Cardiac muscle cell (in vitro differentiated cells and primary cell): ENCODE measurements around the gene SERPINI1. TPM values are rescaled to one million over a fixed set of nuclear protein-coding genes. Genes with fewer than 3 reads are reported as not detected.

Source experiments
- DNase-seq, 2 donors: peaks; one replicate each; pipeline versions ENCODE4 v3.0.0 to v3.0.0-alpha.2; 2010 to 2017; ENCODE audit warnings: low read depth in 1 of 2, low spot score in 1 of 2
- H3K27ac ChIP-seq: fragments of 200-600 bp; sonication (generic); 2 replicates; pipeline ENCODE4 v1.5.1; 2016
- H3K27me3 ChIP-seq: fragments of 200-600 bp; sonication (generic); 2 replicates; pipeline ENCODE4 v1.6.0; 2016; ENCODE audit warnings: control low read depth
- H3K36me3 ChIP-seq: fragments of 200-600 bp; sonication (generic); 2 replicates; pipeline ENCODE4 v1.5.1; 2016; ENCODE audit warnings: control low read depth
- H3K4me1 ChIP-seq: fragments of 200-600 bp; sonication (generic); 2 replicates; pipeline ENCODE4 v1.8.1; 2017; ENCODE audit warnings: low read depth, mild to moderate bottlenecking, mixed run types
- H3K4me3 ChIP-seq: fragments of 200-600 bp; sonication (generic); 2 replicates; pipeline ENCODE4 v1.5.1; 2016; ENCODE audit warnings: mild to moderate bottlenecking
- H3K9me3 ChIP-seq: fragments of 200-600 bp; sonication (generic); 2 replicates; pipeline ENCODE4 v1.5.1; 2017; ENCODE audit warnings: low read depth, mild to moderate bottlenecking, control low read depth
- polyA plus RNA-seq: library from polyadenylated mRNA; unstranded; fragments of >200 nt; fragmentation: Nextera tagmentation; extraction: Ambion mirVana; gene quantifications from 2 replicates; pipeline ENCODE4 v1.2.1, GENCODE V29; 2016
- total RNA-seq: library from RNA; depleted of rRNA; stranded (reverse); fragments of >200 nt; gene quantifications from 2 replicates; pipeline ENCODE4 v1.2.3, GENCODE V29; 2016
- TF ChIP-seq, protein P1 (sequence below): IDR thresholded peaks from 2 replicates; pipeline ENCODE4 v1.5.1; 2012; ENCODE audit warnings: low read depth, mild to moderate bottlenecking, low read length

SERPINI1 gene
- total and polyA plus RNA-seq, 2 experiments from 2014 or later = 23.9 to 117 TPM

DNA sequence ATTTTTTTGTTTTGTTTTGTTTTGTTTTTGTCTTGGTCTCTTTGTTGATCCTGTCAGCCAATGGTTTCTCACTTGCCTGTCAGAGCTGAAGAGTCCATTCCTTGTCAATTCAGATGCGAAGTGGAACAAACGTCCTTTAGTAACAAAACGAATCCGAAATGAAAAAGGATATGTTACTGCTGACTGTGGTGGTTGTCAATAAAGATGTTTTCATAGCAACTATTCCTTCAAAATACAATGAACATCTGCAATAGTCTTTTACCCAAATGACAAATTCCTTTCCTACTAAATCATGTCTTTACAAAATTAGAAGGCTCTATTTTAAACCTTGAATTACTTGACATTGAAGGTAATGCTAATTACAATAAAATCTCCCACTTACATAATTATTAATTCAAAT lies 134.7 kb downstream of the SERPINI1 start:
- Histone ChIP-seq H3K4me3 (no peak overlapping the region), H3K9me3 (no peaks in the 10 kb centered on the region), H3K36me3 (no peaks in the 10 kb centered on the region), H3K27me3 (no peaks in the 10 kb centered on the region), H3K27ac (no peak overlapping the region), H3K4me1 (no peaks in the 10 kb centered on the region)
- TF ChIP-seq, protein P1, sequence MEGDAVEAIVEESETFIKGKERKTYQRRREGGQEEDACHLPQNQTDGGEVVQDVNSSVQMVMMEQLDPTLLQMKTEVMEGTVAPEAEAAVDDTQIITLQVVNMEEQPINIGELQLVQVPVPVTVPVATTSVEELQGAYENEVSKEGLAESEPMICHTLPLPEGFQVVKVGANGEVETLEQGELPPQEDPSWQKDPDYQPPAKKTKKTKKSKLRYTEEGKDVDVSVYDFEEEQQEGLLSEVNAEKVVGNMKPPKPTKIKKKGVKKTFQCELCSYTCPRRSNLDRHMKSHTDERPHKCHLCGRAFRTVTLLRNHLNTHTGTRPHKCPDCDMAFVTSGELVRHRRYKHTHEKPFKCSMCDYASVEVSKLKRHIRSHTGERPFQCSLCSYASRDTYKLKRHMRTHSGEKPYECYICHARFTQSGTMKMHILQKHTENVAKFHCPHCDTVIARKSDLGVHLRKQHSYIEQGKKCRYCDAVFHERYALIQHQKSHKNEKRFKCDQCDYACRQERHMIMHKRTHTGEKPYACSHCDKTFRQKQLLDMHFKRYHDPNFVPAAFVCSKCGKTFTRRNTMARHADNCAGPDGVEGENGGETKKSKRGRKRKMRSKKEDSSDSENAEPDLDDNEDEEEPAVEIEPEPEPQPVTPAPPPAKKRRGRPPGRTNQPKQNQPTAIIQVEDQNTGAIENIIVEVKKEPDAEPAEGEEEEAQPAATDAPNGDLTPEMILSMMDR = no peak
- no peak for DNase-seq

DNA sequence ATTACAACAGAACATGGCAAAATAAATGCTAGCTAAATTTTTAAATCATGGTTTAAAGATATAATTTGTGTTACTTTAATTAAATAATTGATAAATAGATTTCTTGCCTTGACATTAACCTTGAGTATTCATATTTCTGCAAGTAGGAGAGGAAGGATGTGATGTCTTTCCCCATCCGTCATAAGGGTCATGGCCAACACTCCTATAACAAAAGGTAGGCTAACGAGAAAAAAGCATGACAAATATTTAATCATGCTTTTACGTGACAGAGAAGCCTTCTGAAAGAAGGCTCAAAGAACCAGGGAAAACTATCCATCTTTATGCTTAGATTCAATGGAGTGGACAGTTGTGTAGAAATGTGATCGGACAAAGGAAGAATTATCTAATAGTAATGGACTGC lies 135.2 kb downstream of the SERPINI1 start:
- TF ChIP-seq, protein P1 = no peak
- Histone ChIP-seq H3K36me3 (no peaks in the 10 kb centered on the region), H3K4me1 (no peaks in the 10 kb centered on the region), H3K27ac (no peak overlapping the region), H3K4me3 (no peak overlapping the region), H3K9me3 (no peaks in the 10 kb centered on the region), H3K27me3 (no peaks in the 10 kb centered on the region)
- DNase-seq = no peak

DNA sequence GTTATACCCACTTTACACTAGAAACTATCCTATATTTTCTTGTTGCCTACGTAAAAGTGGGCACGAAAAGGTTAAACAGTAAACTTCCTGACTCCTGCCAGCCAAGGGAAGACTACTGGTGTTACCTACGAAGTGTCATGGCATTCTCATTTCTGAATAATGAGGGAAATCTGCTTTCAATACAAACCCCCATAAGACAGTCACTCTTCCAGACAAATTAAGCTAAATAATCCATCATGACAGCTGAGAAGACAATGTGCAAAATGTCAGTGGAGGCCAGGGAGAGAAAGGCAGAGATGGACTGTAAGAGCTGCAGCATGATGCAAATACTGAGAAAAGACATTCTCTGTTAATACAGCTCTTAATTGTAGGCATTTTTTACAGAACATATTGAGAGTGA lies 136.5 kb downstream of the SERPINI1 start:
- TF ChIP-seq, protein P1 = no peak
- no peak overlapping the region for H3K27ac ChIP-seq
- no peaks in the 10 kb centered on the region for H3K27me3 ChIP-seq
- no peaks in the 10 kb centered on the region for H3K4me1 ChIP-seq
- no peaks in the 10 kb centered on the region for H3K9me3 ChIP-seq
- H3K36me3 ChIP-seq = no peaks in the 10 kb centered on the region
- no peak for DNase-seq
- no peak overlapping the region for H3K4me3 ChIP-seq

DNA sequence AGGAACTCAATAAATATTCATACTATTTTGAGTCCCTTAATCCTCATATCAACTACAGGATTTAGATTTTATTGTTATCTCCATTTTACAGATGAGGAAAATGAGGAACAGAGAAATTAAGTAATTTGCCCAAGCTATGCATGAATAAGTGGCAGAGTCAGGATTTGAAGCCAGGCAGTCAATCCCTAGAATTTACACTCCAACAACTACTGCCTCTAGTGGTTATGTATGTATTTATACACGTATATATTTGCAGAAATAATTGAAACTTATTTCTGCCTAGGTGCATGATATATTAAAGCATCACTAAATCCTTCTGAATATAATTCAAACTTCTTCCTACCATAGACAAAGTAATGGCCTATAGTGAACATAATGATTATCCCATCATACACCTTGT lies 137.4 kb downstream of the SERPINI1 start:
- TF ChIP-seq, protein P1 = peak; percentile 19
- H3K36me3 ChIP-seq = no peaks in the 10 kb centered on the region
- no peak overlapping the region for H3K27ac ChIP-seq
- H3K9me3 ChIP-seq = no peaks in the 10 kb centered on the region
- H3K27me3 ChIP-seq = no peaks in the 10 kb centered on the region
- no peak for DNase-seq
- no peak overlapping the region for H3K4me3 ChIP-seq
- H3K4me1 ChIP-seq = no peaks in the 10 kb centered on the region

DNA sequence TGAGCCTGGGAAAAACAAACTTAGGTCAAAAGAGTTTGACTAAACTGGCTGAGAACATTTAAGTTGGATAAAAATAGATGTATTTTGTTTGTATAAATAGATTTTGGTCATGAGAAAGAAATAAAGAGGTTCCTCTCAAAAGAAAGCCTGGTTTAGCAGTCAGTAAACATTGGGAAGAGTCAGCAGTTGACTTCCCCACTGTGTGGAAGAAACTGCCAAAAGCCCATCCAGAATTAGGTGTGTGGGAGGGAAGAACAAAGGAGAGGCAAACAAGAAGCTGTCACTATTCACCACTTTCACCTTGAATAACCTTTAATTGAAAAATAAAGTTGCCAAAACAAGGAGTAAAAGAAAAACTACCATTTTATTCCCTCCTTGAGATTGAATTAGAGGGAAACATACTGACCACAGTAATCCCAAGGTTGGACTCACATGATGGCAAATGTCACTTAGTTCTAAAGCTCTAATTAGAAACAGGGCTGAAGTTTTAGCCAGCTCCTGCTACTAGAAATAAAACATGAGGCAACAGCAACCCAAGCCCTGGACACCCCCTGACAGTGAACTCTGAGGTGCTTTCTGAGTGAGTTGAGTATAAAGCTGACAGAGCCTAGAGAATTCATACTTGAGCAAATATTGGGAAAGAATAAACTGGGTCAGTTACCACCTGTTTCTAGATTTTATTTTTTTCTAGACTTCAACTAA lies 139.3 kb downstream of the SERPINI1 start:
- Histone ChIP-seq H3K4me1 (no peaks in the 10 kb centered on the region), H3K36me3 (no peaks in the 10 kb centered on the region), H3K27ac (no peak overlapping the region), H3K9me3 (no peaks in the 10 kb centered on the region), H3K4me3 (no peak overlapping the region), H3K27me3 (no peaks in the 10 kb centered on the region)
- TF ChIP-seq, protein P1 = no peak
- DNase-seq = no peak

Other genes starting within 250 kb of the SERPINI1 start
- 0.56 and 0.95 TPM in 2 replicates for gene WDR49, start 81.8 kb upstream of the SERPINI1 start, total RNA-seq
- gene WDR49, start 81.8 kb upstream of the SERPINI1 start, polyA plus RNA-seq = not detected in 2 replicates
- gene PDCD10, start 829 bp upstream of the SERPINI1 start, total RNA-seq = 39.6 and 48.0 TPM in 2 replicates
- 51.6 and 56.9 TPM in 2 replicates for gene PDCD10, start 829 bp upstream of the SERPINI1 start, polyA plus RNA-seq